Measurements from ENCODE around the gene KRT78. TPM values are rescaled to one million over a fixed set of nuclear protein-coding genes. Genes with fewer than 3 reads are reported as not detected.

The KRT78 gene
- total RNA-seq, 2 donors from 2014 or later, result not detected

GRCh38 chr12:52812749-52813148 is 36.0 kb downstream of the KRT78 start:
- H3K27ac Mint-ChIP-seq, result no peak overlapping the region

GRCh38 chr12:52812073-52812400 is 36.8 kb downstream of the KRT78 start:
- no peak for DNase-seq
- Mint-ChIP-seq H3K27me3 (ENCODE audit: insufficient read depth) (peaks cover 18% of the 10 kb centered on the region), H3K4me3 (no peak overlapping the region), H3K4me1 (peaks cover 5% of the 10 kb centered on the region), H3K36me3 (ENCODE audit: low read depth) (no peaks in the 10 kb centered on the region), H3K9me3 (no peaks in the 10 kb centered on the region), H3K27ac (no peak overlapping the region)
- no peaks in the 10 kb centered on the region for H3K9me3 ChIP-seq (ENCODE audit: control insufficient read depth, low read length)
- H3K27ac ChIP-seq (ENCODE audit: low read depth, low read length), result no peak overlapping the region
- no peaks in the 10 kb centered on the region for H3K4me1 ChIP-seq (ENCODE audit: control insufficient read depth, insufficient read depth, low read length)
- H3K4me3 ChIP-seq (ENCODE audit: low read length), result no peak overlapping the region
- no peaks in the 10 kb centered on the region for H3K27me3 ChIP-seq (ENCODE audit: control insufficient read depth, insufficient read depth, low read length, poor library complexity, severe bottlenecking)
- WGBS, 2 experiments (ENCODE audit: insufficient coverage in 1 of 2, insufficient read length in 1 of 2), result 75 to 100% methylated on average over 1 to 4 of the region's 4 CpGs
- TF ChIP-seq CTCF (conservative IDR thresholded peaks at IDR 0.05), result no peak
- no peak overlapping the region for H3K9ac ChIP-seq (ENCODE audit: extremely low read depth, low read length, poor library complexity, severe bottlenecking)
- H3K36me3 ChIP-seq (ENCODE audit: control insufficient read depth, insufficient read depth, low read length), result no peaks in the 10 kb centered on the region

More at GRCh38 chr12:52812749-52813148, 36.0 kb downstream of the KRT78 start:
- H3K36me3 Mint-ChIP-seq (ENCODE audit: low read depth), result no peaks in the 10 kb centered on the region
- H3K4me1 Mint-ChIP-seq, result peaks cover 5% of the 10 kb centered on the region
- H3K4me3 ChIP-seq (ENCODE audit: low read length), result no peak overlapping the region
- peaks cover 17% of the 10 kb centered on the region for H3K27me3 Mint-ChIP-seq (ENCODE audit: insufficient read depth)
- no peak for DNase-seq
- H3K9me3 Mint-ChIP-seq, result no peaks in the 10 kb centered on the region
- no peak overlapping the region for H3K27ac ChIP-seq (ENCODE audit: low read depth, low read length)
- no peaks in the 10 kb centered on the region for H3K27me3 ChIP-seq (ENCODE audit: control insufficient read depth, insufficient read depth, low read length, poor library complexity, severe bottlenecking)
- WGBS, 2 experiments (ENCODE audit: insufficient coverage in 1 of 2, insufficient read length in 1 of 2), result 81% methylated on average over 2 to 3 of the region's 3 CpGs
- H3K36me3 ChIP-seq (ENCODE audit: control insufficient read depth, insufficient read depth, low read length), result no peaks in the 10 kb centered on the region
- H3K9ac ChIP-seq (ENCODE audit: extremely low read depth, low read length, poor library complexity, severe bottlenecking), result no peak overlapping the region
- no peaks in the 10 kb centered on the region for H3K4me1 ChIP-seq (ENCODE audit: control insufficient read depth, insufficient read depth, low read length)
- no peak for TF ChIP-seq CTCF (conservative IDR thresholded peaks at IDR 0.05)
- no peak overlapping the region for H3K4me3 Mint-ChIP-seq
- H3K9me3 ChIP-seq (ENCODE audit: control insufficient read depth, low read length), result no peaks in the 10 kb centered on the region

- H3K36me3 ChIP-seq (ENCODE audit: control insufficient read depth, insufficient read depth, low read length), result no peaks in the 10 kb centered on the region
- Mint-ChIP-seq H3K9me3 (no peaks in the 10 kb centered on the region), H3K27ac (no peak overlapping the region), H3K4me3 (no peak overlapping the region), H3K4me1 (peaks cover 5% of the 10 kb centered on the region), H3K27me3 (ENCODE audit: insufficient read depth) (peaks cover 18% of the 10 kb centered on the region), H3K36me3 (ENCODE audit: low read depth) (no peaks in the 10 kb centered on the region)
- H3K9me3 ChIP-seq (ENCODE audit: control insufficient read depth, low read length), result no peaks in the 10 kb centered on the region
- H3K27me3 ChIP-seq (ENCODE audit: control insufficient read depth, insufficient read depth, low read length, poor library complexity, severe bottlenecking), result no peaks in the 10 kb centered on the region
- 87 to 95% methylated on average over 8 to 9 of the region's 9 CpGs for WGBS, 2 experiments (ENCODE audit: insufficient coverage in 1 of 2, insufficient read length in 1 of 2)
- TF ChIP-seq CTCF (conservative IDR thresholded peaks at IDR 0.05), result no peak
- no peak for DNase-seq
- H3K4me1 ChIP-seq (ENCODE audit: control insufficient read depth, insufficient read depth, low read length), result no peaks in the 10 kb centered on the region
- H3K9ac ChIP-seq (ENCODE audit: extremely low read depth, low read length, poor library complexity, severe bottlenecking), result no peak overlapping the region
- H3K4me3 ChIP-seq (ENCODE audit: low read length), result no peak overlapping the region
- no peak overlapping the region for H3K27ac ChIP-seq (ENCODE audit: low read depth, low read length)
Measured at GRCh38 chr12:52811191-52812072, 37.4 kb downstream of the KRT78 start.

Measured in endodermal cell (in vitro differentiated cells).